Motor neuron (in vitro differentiated cells): Measurements from ENCODE around the gene PLK5. TPM values are rescaled to one million over a fixed set of nuclear protein-coding genes. Genes with fewer than 3 reads are reported as not detected.
A peak's percentile ranks its signal among the peaks of the same experiment; 100 is the strongest.
"Not testable (repeated sequence)": the region's sequence is repeated elsewhere in the genome, so short reads cannot be mapped to it uniquely, and the experiment has no call there.

Source experiments
- ATAC-seq, 8 experiments: fragments of 200-7000 bp; cut with Tn5 transposase; replicated peaks in 6 of 8; 2 replicates each; pipeline ENCODE4 v1.8.0; 2021; ENCODE audit warnings: mild to moderate bottlenecking in 8 of 8, moderate library complexity in 8 of 8
- H3K27ac ChIP-seq, 2 donors: fragments of 250-450 bp; sonication (Bioruptor Pico); 2 replicates each; pipeline ENCODE4 v1.9.0; 2021; ENCODE audit warnings: antibody characterized with exemption in 2 of 2, mild to moderate bottlenecking in 2 of 2, moderate library complexity in 1 of 2
- H3K4me1 ChIP-seq, 2 donors: fragments of 250-450 bp; sonication (Bioruptor Pico); replicated peaks in 1 of 2; 2 replicates each; pipeline ENCODE4 v1.6.1; 2021; ENCODE audit warnings: antibody characterized with exemption in 2 of 2, mild to moderate bottlenecking in 2 of 2, moderate library complexity in 1 of 2
- H3K4me3 ChIP-seq, 5 donors: fragments of 250-450 bp; sonication (Bioruptor Pico); 2 replicates each; pipeline ENCODE4 v1.9.0; 2021; ENCODE audit warnings: antibody characterized with exemption in 5 of 5, mild to moderate bottlenecking in 5 of 5, moderate library complexity in 4 of 5
- WGBS, 10 experiments: fragments of 450-650 bp; shearing (Covaris generic); methylation state at CpG; one replicate each; pipeline ENCODE4 v1.0.0; 2022; 5-methylcytosine and 5-hydroxymethylcytosine counted together
- in situ Hi-C, 9 experiments: fragments of 400-800 bp; cut with MboI; loops; one replicate each; pipeline ENCODE4 v1.15.0; 2021; ENCODE audit warnings: low sequenced_read_pairs in 9 of 9, low pct_unique_long_range_greater_than_20kb in 2 of 9; ENCODE audit not compliant: unreplicated experiment in 9 of 9
- total RNA-seq, 8 experiments: library from RNA; unstranded; fragments of 300-600 nt; gene quantifications; 2 replicates each; pipeline versions ENCODE4 v1.2.3 to v1.2.4, GENCODE V29; 2022

The PLK5 gene
- total RNA-seq, 8 experiments from 2014 or later, result 0.27 to 0.45 (median 0.29) TPM; not detected in 2

- Histone ChIP-seq H3K4me1 (peaks cover 12 to 21% of the 10 kb centered on the region in 2 donors), H3K4me3 (no peak overlapping the region), H3K27ac (no peak overlapping the region)
- in situ Hi-C loops, result no loop called here
- ATAC-seq, result peak in 3 of 8 experiments; percentile 2 to 5 (median 3)
- WGBS, 10 experiments, result 28 to 68% (median 40%) methylated on average over 2 to 10 of the region's 40 CpGs; no CpG with 5 or more reads in 7 of the 10 experiments
Observed at GRCh38 chr19:1495799-1496713, 27.8 kb upstream of the PLK5 start.

GRCh38 chr19:1496714-1497577 lies 26.9 kb upstream of the PLK5 start:
- Histone ChIP-seq H3K4me1 (peaks cover 12 to 21% of the 10 kb centered on the region in 2 donors), H3K4me3 (no peak overlapping the region), H3K27ac (no peak overlapping the region)
- in situ Hi-C loops, result no loop called here
- ATAC-seq, result peak in 5 of 8 experiments; percentile 8 to 20 (median 15)
- 63 to 100% (median 82%) methylated on average over 2 to 8 of the region's 39 CpGs; no CpG with 5 or more reads in 7 of the 10 experiments for WGBS, 10 experiments

- in situ Hi-C loops, result no loop called here
- H3K27ac ChIP-seq, result no peak overlapping the region
- H3K4me1 ChIP-seq, result peaks cover 12 to 20% of the 10 kb centered on the region in 2 donors
- WGBS, 10 experiments, result 40 to 100% (median 74%) methylated on average over 1 to 7 of the region's 25 CpGs; no CpG with 5 or more reads in 3 of the 10 experiments
- no peak overlapping the region for H3K4me3 ChIP-seq
- ATAC-seq, result no peak
Observed at GRCh38 chr19:1497578-1498235, 26.2 kb upstream of the PLK5 start.

DNA sequence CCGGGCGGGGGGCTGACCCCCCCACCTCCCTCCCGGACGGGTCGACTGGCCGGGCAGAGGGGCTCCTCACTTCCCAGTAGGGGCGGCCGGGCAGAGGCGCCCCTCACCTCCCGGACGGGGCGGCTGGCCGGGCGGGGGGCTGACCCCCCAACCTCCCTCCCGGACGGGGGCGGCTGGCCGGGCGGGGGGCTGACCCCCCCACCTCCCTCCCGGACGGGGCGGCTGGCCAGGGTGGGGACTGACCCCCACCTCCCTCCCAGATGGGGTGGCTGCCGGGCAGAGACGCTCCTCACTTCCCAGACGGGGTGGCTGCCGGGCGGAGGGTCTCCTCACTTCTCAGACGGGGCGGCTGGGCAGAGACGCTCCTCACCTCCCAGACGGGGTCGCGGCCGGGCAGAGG lies 24.6 kb upstream of the PLK5 start:
- WGBS, 10 experiments, result no CpG with 5 or more reads among the region's 34 CpGs
- ATAC-seq, in situ Hi-C loops, H3K4me3 ChIP-seq, H3K27ac ChIP-seq: not testable (repeated sequence)
- peaks cover 15 to 17% of the 10 kb centered on the region in 2 donors for H3K4me1 ChIP-seq

DNA sequence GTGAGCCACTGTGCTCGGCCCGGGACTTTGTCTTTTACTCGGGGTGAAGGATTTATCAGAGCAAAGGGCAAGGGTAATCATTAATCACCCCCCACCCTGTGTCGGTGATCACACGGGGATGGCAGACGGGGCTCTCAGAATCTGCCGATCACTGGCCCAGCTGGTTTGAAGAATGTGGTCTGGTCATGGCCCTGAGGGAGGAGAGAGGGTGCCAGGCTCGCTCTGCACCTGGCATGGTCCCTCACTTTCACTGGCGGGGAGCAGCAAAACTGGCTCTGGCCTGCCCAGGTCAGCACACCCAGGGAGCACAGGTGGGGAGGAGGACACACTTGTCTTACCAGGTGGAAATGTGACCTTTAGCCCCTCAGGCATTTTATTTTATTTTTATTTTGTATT lies 22.7 kb upstream of the PLK5 start:
- peaks cover 20 to 24% of the 10 kb centered on the region in 2 donors for H3K4me1 ChIP-seq
- H3K4me3 ChIP-seq, result no peak overlapping the region
- ATAC-seq, result no peak
- WGBS, 10 experiments, result 7 to 100% (median 44%) methylated on average over 1 to 3 of the region's 9 CpGs; no CpG with 5 or more reads in 2 of the 10 experiments
- in situ Hi-C loops, result no loop called here
- H3K27ac ChIP-seq, result no peak overlapping the region

DNA sequence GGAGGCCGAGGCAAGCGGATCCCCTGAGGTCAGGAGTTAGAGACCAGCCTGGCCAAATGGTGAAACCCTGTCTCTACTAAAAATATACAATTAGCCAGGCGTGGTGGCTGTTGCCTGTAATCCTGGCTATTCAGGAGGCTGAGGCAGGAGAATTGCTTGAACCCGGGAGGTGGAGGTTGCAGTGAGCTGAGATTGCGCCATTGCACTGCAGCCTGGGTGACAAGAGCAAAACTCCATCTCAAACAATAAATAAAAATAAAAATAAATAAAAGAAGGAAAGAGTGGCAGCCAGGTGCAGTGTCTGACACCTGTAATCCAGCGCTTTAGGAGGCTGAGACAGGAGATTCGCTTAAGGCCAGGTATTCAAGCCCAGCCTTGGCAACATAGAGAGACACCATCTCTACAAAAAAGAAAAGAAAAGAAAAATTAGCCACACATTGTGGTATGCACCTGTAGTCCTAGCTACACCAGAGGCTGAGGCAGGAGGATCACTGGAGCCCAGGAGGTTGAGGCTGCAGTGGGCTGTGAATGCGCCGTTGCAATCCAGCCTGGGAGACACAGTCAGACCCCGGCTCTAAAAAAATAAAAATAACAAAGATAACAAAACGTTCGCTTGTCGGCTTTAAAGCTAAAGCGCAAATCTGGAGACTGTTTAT lies 21.3 kb upstream of the PLK5 start:
- 47 to 100% (median 64%) methylated on average over 2 to 12 of the region's 14 CpGs for WGBS, 10 experiments

DNA sequence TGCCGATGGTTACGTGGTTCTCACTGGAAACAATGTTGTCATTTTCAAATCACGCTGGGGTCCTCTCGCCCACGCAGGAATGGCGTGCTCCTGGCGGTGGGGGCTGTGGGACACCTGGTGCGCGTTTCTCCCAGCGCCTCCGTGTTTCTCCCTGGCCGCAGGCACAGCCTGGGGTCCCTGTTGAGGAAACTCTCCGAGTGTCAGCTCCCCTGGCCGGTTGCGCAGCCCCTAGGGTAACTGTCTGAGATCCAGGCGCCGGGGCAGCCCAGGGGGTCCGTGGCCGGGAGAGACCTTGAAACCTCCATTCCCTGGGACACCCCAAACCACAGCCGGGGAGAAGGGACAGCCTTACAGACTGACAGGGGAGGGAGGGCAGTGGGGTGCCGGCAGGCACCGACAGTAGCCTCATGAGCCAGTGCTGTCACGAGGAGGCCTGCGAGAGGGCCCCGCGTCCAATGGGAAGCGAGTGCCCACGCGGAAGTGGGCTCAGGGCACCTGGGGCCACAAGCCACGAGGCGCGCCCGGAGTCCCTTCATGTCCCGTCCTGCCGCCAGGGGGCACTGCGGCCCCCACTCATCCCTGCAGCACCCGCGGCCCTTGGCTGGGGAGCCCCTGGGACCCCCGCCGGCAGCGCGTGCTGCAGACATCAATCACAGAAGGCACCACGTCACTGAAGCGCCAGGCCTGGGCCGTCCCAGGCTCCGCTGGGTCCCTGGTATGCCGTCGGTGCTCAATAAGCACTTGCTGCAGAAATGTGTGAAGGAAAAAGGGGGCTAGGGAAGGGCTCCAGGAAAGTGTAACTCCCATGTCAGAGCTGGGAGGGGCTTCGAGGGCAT lies 20.6 kb upstream of the PLK5 start:
- in situ Hi-C loops, result no loop called here
- peak overlapping the region in 1 of 2 donors; percentile 16 for H3K27ac ChIP-seq
- peak; percentile 8 to 56 (median 22) for ATAC-seq
- WGBS, 10 experiments, result 0 to 47% (median 9%) methylated on average over 2 to 14 of the region's 49 CpGs; no CpG with 5 or more reads in 2 of the 10 experiments
- H3K4me1 ChIP-seq, result peaks cover 13 to 28% of the 10 kb centered on the region in 2 donors
- H3K4me3 ChIP-seq, result no peak overlapping the region

More for the DNA sequence above, 21.3 kb upstream of the PLK5 start:
- in situ Hi-C loops, result no loop called here
- Histone ChIP-seq H3K4me1 (peaks cover 16 to 29% of the 10 kb centered on the region in 2 donors), H3K4me3 (no peak overlapping the region), H3K27ac (no peak overlapping the region)
- no peak for ATAC-seq

- Histone ChIP-seq H3K27ac (peak overlapping the region in 1 of 2 donors; percentile 16), H3K4me3 (no peak overlapping the region), H3K4me1 (peaks cover 11 to 25% of the 10 kb centered on the region in 2 donors)
- WGBS, 10 experiments, result 0 to 61% (median 36%) methylated on average over 1 to 7 of the region's 23 CpGs; no CpG with 5 or more reads in 5 of the 10 experiments
- peak in 3 of 8 experiments; percentile 16 to 24 (median 21) for ATAC-seq
- in situ Hi-C loops, result no loop called here
Observed at GRCh38 chr19:1503925-1504773, 19.7 kb upstream of the PLK5 start.

DNA sequence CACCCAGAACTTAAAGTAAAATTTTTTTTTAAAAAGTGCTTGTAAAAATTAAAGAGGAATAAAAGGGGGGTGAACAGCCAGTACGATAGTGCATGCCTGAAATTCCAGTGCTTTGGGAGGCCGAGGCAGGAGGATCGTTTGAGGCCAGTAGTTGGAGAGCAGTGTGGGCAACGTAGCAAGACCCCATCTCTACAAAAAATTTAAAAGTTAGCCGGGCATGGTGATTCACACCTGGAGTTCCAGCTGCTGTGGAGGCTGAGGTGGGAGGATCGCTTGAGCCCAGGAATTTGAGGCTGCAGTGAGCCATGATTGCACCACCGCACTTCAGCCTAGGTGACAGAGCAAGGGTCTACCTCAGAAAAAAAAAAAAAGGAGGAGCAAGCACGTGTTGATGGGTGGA lies 18.9 kb upstream of the PLK5 start:
- WGBS, 10 experiments, result 37 to 93% (median 67%) methylated on average over 1 to 8 of the region's 8 CpGs; no CpG with 5 or more reads in 2 of the 10 experiments
- H3K4me1 ChIP-seq, result peaks cover 11 to 25% of the 10 kb centered on the region in 2 donors
- in situ Hi-C loops, result no loop called here

GRCh38 chr19:1505991-1506881 lies 17.6 kb upstream of the PLK5 start:
- Histone ChIP-seq H3K4me1 (peaks cover 11 to 25% of the 10 kb centered on the region in 2 donors), H3K4me3 (no peak overlapping the region), H3K27ac (no peak overlapping the region)
- in situ Hi-C loops, result no loop called here
- 48 to 100% (median 91%) methylated on average over 2 to 8 of the region's 45 CpGs; no CpG with 5 or more reads in 6 of the 10 experiments for WGBS, 10 experiments
- no peak for ATAC-seq

More for the DNA sequence above, 18.9 kb upstream of the PLK5 start:
- Histone ChIP-seq H3K4me3 (no peak overlapping the region), H3K27ac (no peak overlapping the region)
- ATAC-seq, result no peak
